Measurements from ENCODE around the gene MTERF4. TPM values are rescaled to one million over a fixed set of nuclear protein-coding genes. Genes with fewer than 3 reads are reported as not detected.

Gene MTERF4
- total and polyA plus RNA-seq, 2 of the 8 experiments (the other 6 are each of a cell fraction or from before 2014, with no cell fraction given) = 25.9 to 28.5 TPM

- TF ChIP-seq TAF7 (optimal IDR thresholded peaks at IDR 0.05; ENCODE audit: borderline replicate concordance, low read depth, low read length) = no peak
- no peak for TF ChIP-seq SIN3A (conservative IDR thresholded peaks at IDR 0.05 in 1 of 2, IDR thresholded peaks at IDR 0.05 in 1 of 2; ENCODE audit: low read depth in 1 of 2, low read length in 2 of 2)
- no peak for TF ChIP-seq FOSL1 (IDR thresholded peaks at IDR 0.05; ENCODE audit: insufficient read depth, low read depth, low read length)
- no peak for TF ChIP-seq SIX5 (IDR thresholded peaks at IDR 0.05; ENCODE audit: low read depth, low read length)
- TF ChIP-seq POLR2A (IDR thresholded peaks at IDR 0.05; ENCODE audit: control extremely low read depth in 1 of 2, low read depth in 2 of 2, low read length in 2 of 2) = no peak
- no peak for TF ChIP-seq CREB1 (IDR thresholded peaks at IDR 0.05)
Measured at GRCh38 chr2:241136661-241137260, 34.7 kb upstream of the MTERF4 start (continued).

All from H1 (cell line).